T-helper 2 cell treated with Interferon-gamma antibody and Interleukin-4, amounts not matched to agents 5 μg/mL and 100 μg/mL, for 36 hours (primary cell): ENCODE data around the gene GARNL3.

ENCODE experiments used
- DNase-seq: peaks from one replicate; pipeline ENCODE4 v3.0.0; 2021; ENCODE audit warnings: low spot score
- H3K27ac Mint-ChIP-seq: one replicate; pipeline ENCODE4 v1.8.0; 2021; ENCODE audit warnings: mild to moderate bottlenecking, mixed read lengths
- H3K27me3 Mint-ChIP-seq: one replicate; pipeline ENCODE4 v1.8.0; 2021; ENCODE audit warnings: low read depth, mixed read lengths
- H3K36me3 Mint-ChIP-seq: one replicate; pipeline ENCODE4 v1.8.0; 2021; ENCODE audit warnings: low read depth, mixed read lengths
- H3K4me1 Mint-ChIP-seq: one replicate; pipeline ENCODE4 v1.8.0; 2021; ENCODE audit warnings: low read depth, mixed read lengths
- H3K4me3 Mint-ChIP-seq: one replicate; pipeline ENCODE4 v1.8.0; 2022; ENCODE audit warnings: mild to moderate bottlenecking, moderate library complexity, mixed read lengths
- H3K9me3 Mint-ChIP-seq: one replicate; pipeline ENCODE4 v1.8.0; 2021; ENCODE audit warnings: mixed read lengths

Gene GARNL3

GRCh38 chr9:127366594-127366993 is 102.0 kb downstream of the GARNL3 start:
- no peak overlapping the region for H3K27ac Mint-ChIP-seq
- DNase-seq: no peak
- H3K36me3 Mint-ChIP-seq: no peaks in the 10 kb centered on the region
- H3K9me3 Mint-ChIP-seq: no peaks in the 10 kb centered on the region
- H3K4me3 Mint-ChIP-seq: no peak overlapping the region
- peaks cover 33% of the 10 kb centered on the region for H3K27me3 Mint-ChIP-seq
- H3K4me1 Mint-ChIP-seq: peaks cover 3% of the 10 kb centered on the region

GRCh38 chr9:127368852-127369402 is 104.4 kb downstream of the GARNL3 start:
- no peak overlapping the region for H3K4me3 Mint-ChIP-seq
- no peaks in the 10 kb centered on the region for H3K36me3 Mint-ChIP-seq
- no peak for DNase-seq
- H3K27me3 Mint-ChIP-seq: peaks cover 46% of the 10 kb centered on the region
- no peak overlapping the region for H3K27ac Mint-ChIP-seq
- no peaks in the 10 kb centered on the region for H3K4me1 Mint-ChIP-seq
- no peaks in the 10 kb centered on the region for H3K9me3 Mint-ChIP-seq

GRCh38 chr9:127369428-127369827 is 104.9 kb downstream of the GARNL3 start:
- no peak overlapping the region for H3K27ac Mint-ChIP-seq
- H3K9me3 Mint-ChIP-seq: no peaks in the 10 kb centered on the region
- H3K27me3 Mint-ChIP-seq: peaks cover 51% of the 10 kb centered on the region
- no peaks in the 10 kb centered on the region for H3K4me1 Mint-ChIP-seq
- H3K36me3 Mint-ChIP-seq: no peaks in the 10 kb centered on the region
- H3K4me3 Mint-ChIP-seq: no peak overlapping the region
- no peak for DNase-seq

- no peak overlapping the region for H3K27ac Mint-ChIP-seq
- no peak for DNase-seq
- no peak overlapping the region for H3K4me3 Mint-ChIP-seq
- H3K36me3 Mint-ChIP-seq: no peaks in the 10 kb centered on the region
- no peaks in the 10 kb centered on the region for H3K4me1 Mint-ChIP-seq
- no peaks in the 10 kb centered on the region for H3K9me3 Mint-ChIP-seq
- peaks cover 54% of the 10 kb centered on the region for H3K27me3 Mint-ChIP-seq
These were observed 105.6 kb downstream of the GARNL3 start for GRCh38 chr9:127370147-127370579.

GRCh38 chr9:127370672-127371648 is 106.4 kb downstream of the GARNL3 start:
- DNase-seq: no peak
- no peaks in the 10 kb centered on the region for H3K4me1 Mint-ChIP-seq
- H3K9me3 Mint-ChIP-seq: no peaks in the 10 kb centered on the region
- H3K4me3 Mint-ChIP-seq: no peak overlapping the region
- H3K27ac Mint-ChIP-seq: no peak overlapping the region
- peaks cover 62% of the 10 kb centered on the region for H3K27me3 Mint-ChIP-seq
- no peaks in the 10 kb centered on the region for H3K36me3 Mint-ChIP-seq

GRCh38 chr9:127380479-127380878 is 115.9 kb downstream of the GARNL3 start:
- Mint-ChIP-seq H3K4me1 (no peaks in the 10 kb centered on the region), H3K27ac (no peak overlapping the region), H3K9me3 (peaks cover 4% of the 10 kb centered on the region), H3K27me3 (peaks cover 55% of the 10 kb centered on the region), H3K36me3 (no peaks in the 10 kb centered on the region), H3K4me3 (no peak overlapping the region)
- no peak for DNase-seq

GRCh38 chr9:127382541-127382940 is 118.0 kb downstream of the GARNL3 start:
- Mint-ChIP-seq H3K27ac (no peak overlapping the region), H3K27me3 (peaks cover 54% of the 10 kb centered on the region), H3K4me3 (no peak overlapping the region), H3K9me3 (peaks cover 4% of the 10 kb centered on the region), H3K4me1 (peaks cover 3% of the 10 kb centered on the region), H3K36me3 (no peaks in the 10 kb centered on the region)
- DNase-seq: no peak

- Mint-ChIP-seq H3K4me1 (peaks cover 15% of the 10 kb centered on the region), H3K27me3 (peaks cover 54% of the 10 kb centered on the region), H3K9me3 (peaks cover 4% of the 10 kb centered on the region), H3K36me3 (no peaks in the 10 kb centered on the region), H3K27ac (no peak overlapping the region), H3K4me3 (no peak overlapping the region)
- DNase-seq: no peak
These were observed 119.6 kb downstream of the GARNL3 start for GRCh38 chr9:127384016-127384730.

- no peak overlapping the region for H3K27ac Mint-ChIP-seq
- peaks cover 21% of the 10 kb centered on the region for H3K4me1 Mint-ChIP-seq
- H3K4me3 Mint-ChIP-seq: no peak overlapping the region
- no peak for DNase-seq
- no peaks in the 10 kb centered on the region for H3K36me3 Mint-ChIP-seq
- no peaks in the 10 kb centered on the region for H3K9me3 Mint-ChIP-seq
- H3K27me3 Mint-ChIP-seq: peaks cover 47% of the 10 kb centered on the region
These were observed 120.3 kb downstream of the GARNL3 start for GRCh38 chr9:127384901-127385300.

GRCh38 chr9:127386249-127386648 is 121.7 kb downstream of the GARNL3 start:
- peaks cover 28% of the 10 kb centered on the region for H3K4me1 Mint-ChIP-seq
- no peak overlapping the region for H3K27ac Mint-ChIP-seq
- peaks cover 2% of the 10 kb centered on the region for H3K36me3 Mint-ChIP-seq
- no peak overlapping the region for H3K4me3 Mint-ChIP-seq
- no peaks in the 10 kb centered on the region for H3K9me3 Mint-ChIP-seq
- DNase-seq: no peak
- H3K27me3 Mint-ChIP-seq: peaks cover 41% of the 10 kb centered on the region

GRCh38 chr9:127386981-127387380 is 122.4 kb downstream of the GARNL3 start:
- Mint-ChIP-seq H3K27me3 (peaks cover 42% of the 10 kb centered on the region), H3K36me3 (peaks cover 2% of the 10 kb centered on the region), H3K27ac (no peak overlapping the region), H3K4me3 (no peak overlapping the region), H3K9me3 (no peaks in the 10 kb centered on the region), H3K4me1 (peaks cover 30% of the 10 kb centered on the region)
- DNase-seq: no peak

GRCh38 chr9:127388037-127388855 is 123.7 kb downstream of the GARNL3 start:
- H3K4me1 Mint-ChIP-seq: peaks cover 33% of the 10 kb centered on the region
- peak overlapping the region; percentile 69 for H3K27ac Mint-ChIP-seq
- peaks cover 42% of the 10 kb centered on the region for H3K27me3 Mint-ChIP-seq
- H3K36me3 Mint-ChIP-seq: peaks cover 2% of the 10 kb centered on the region
- peak overlapping the region; percentile 66 for H3K4me3 Mint-ChIP-seq
- H3K9me3 Mint-ChIP-seq: no peaks in the 10 kb centered on the region
- peak; percentile 87 for DNase-seq

- peaks cover 35% of the 10 kb centered on the region for H3K4me1 Mint-ChIP-seq
- peaks cover 40% of the 10 kb centered on the region for H3K27me3 Mint-ChIP-seq
- H3K9me3 Mint-ChIP-seq: no peaks in the 10 kb centered on the region
- H3K4me3 Mint-ChIP-seq: peak overlapping the region; percentile 66
- peak overlapping the region; percentile 68 for H3K27ac Mint-ChIP-seq
- H3K36me3 Mint-ChIP-seq: peaks cover 2% of the 10 kb centered on the region
- DNase-seq: peak; percentile 19
These were observed 124.3 kb downstream of the GARNL3 start for GRCh38 chr9:127388856-127389238.
